ENCODE results near the gene FRMD4B. TPM values are rescaled to one million over a fixed set of nuclear protein-coding genes. Genes with fewer than 3 reads are reported as not detected.

The FRMD4B gene
- total RNA-seq, 1 donor from 2014 or later: not detected

DNA sequence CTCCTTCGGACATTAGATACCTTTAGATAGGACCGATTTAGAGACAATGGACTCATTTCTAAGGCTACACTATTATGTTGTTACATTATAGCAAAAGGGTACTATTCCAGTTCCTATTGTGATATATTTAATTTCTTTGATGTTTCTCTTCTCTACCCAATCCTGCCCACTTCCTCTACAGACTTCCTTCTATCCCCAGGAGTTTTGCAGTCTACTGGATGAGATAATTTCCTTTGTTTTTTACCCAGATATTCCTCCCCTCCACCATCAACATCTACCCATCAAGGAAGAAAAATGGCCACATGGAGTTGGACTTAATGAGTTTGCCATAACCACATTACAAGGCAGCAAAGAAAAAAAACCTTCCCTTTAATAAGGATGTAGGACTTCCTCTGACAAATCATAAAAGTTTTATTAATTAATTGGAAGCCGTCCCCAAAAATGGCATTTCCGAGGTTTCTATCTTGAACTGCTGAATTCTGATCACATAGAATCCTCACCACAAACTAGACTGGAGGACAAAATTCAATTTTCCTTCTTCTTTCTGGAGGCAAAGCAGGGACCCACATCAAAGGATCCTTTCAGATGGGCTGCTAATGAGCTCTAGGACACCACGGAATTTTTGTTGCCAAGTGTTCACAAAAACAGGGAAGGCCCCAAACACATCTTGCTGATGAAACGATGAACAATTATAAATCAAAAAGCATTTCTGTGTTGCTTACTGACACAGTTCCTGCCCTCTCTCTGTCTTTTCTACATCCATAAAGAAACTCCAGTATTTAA is 33.4 kb downstream of the FRMD4B start:
- H3K9me3 Mint-ChIP-seq: no peaks in the 10 kb centered on the region
- ChIA-PET CTCF (no interaction called here), POLR2A (no interaction called here)
- H3K4me1 Mint-ChIP-seq: peaks cover 10% of the 10 kb centered on the region
- no peak for ATAC-seq (ENCODE audit: low read depth)
- no peak for DNase-seq
- no peak overlapping the region for H3K27ac Mint-ChIP-seq
- H3K4me3 Mint-ChIP-seq: no peak overlapping the region
- TF ChIP-seq CTCF (IDR thresholded peaks at IDR 0.05): no peak
- no peaks in the 10 kb centered on the region for H3K36me3 Mint-ChIP-seq (ENCODE audit: low read depth)
- intact Hi-C loops (cut with micrococcal nuclease): no loop called here
- peaks cover 7% of the 10 kb centered on the region for H3K27me3 Mint-ChIP-seq

DNA sequence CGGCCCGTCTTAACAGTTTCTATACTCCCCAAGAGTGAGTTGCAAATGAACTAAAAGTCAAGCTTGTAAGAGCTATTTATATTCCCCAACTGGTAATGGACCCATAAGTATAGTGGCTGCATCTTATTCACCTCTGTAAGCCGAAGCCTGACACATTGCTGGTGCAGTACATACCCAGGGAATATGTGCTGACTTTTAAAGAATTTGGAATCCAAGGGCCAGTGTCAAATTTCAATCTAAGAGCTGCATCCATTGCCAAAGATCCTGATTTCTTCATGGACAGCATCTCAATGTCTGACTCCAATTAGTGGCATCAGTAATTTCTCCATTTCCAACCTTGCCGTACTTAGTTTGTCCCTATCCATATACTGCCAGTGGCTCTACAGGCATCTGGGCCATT is 42.0 kb downstream of the FRMD4B start:
- no peaks in the 10 kb centered on the region for H3K36me3 Mint-ChIP-seq (ENCODE audit: low read depth)
- intact Hi-C loops (cut with micrococcal nuclease): no loop called here
- CTCF ChIA-PET: no interaction called here
- ATAC-seq (ENCODE audit: low read depth): no peak
- no peak for TF ChIP-seq CTCF (IDR thresholded peaks at IDR 0.05)
- H3K27me3 Mint-ChIP-seq: peaks cover 7% of the 10 kb centered on the region
- no peak overlapping the region for H3K4me3 Mint-ChIP-seq
- no peak for DNase-seq
- POLR2A ChIA-PET: no interaction called here
- no peak overlapping the region for H3K27ac Mint-ChIP-seq
- H3K9me3 Mint-ChIP-seq: no peaks in the 10 kb centered on the region
- no peaks in the 10 kb centered on the region for H3K4me1 Mint-ChIP-seq

GRCh38 chr3:69342074-69342473 is 43.8 kb downstream of the FRMD4B start:
- Mint-ChIP-seq H3K27me3 (peaks cover 2% of the 10 kb centered on the region), H3K4me1 (no peaks in the 10 kb centered on the region), H3K27ac (no peak overlapping the region), H3K9me3 (no peaks in the 10 kb centered on the region), H3K4me3 (no peak overlapping the region), H3K36me3 (ENCODE audit: low read depth) (no peaks in the 10 kb centered on the region)
- DNase-seq (no peak), ATAC-seq (ENCODE audit: low read depth) (no peak)
- ChIA-PET CTCF (no interaction called here), POLR2A (no interaction called here)
- no peak for TF ChIP-seq CTCF (IDR thresholded peaks at IDR 0.05)
- intact Hi-C loops (cut with micrococcal nuclease): no loop called here

GRCh38 chr3:69339760-69340159 is 46.1 kb downstream of the FRMD4B start:
- Mint-ChIP-seq H3K4me3 (no peak overlapping the region), H3K4me1 (no peaks in the 10 kb centered on the region), H3K9me3 (no peaks in the 10 kb centered on the region), H3K36me3 (ENCODE audit: low read depth) (no peaks in the 10 kb centered on the region), H3K27me3 (peaks cover 5% of the 10 kb centered on the region), H3K27ac (no peak overlapping the region)
- ChIA-PET POLR2A (no interaction called here), CTCF (no interaction called here)
- DNase-seq (no peak), ATAC-seq (ENCODE audit: low read depth) (no peak)
- no peak for TF ChIP-seq CTCF (IDR thresholded peaks at IDR 0.05)
- intact Hi-C loops (cut with micrococcal nuclease): no loop called here

DNA sequence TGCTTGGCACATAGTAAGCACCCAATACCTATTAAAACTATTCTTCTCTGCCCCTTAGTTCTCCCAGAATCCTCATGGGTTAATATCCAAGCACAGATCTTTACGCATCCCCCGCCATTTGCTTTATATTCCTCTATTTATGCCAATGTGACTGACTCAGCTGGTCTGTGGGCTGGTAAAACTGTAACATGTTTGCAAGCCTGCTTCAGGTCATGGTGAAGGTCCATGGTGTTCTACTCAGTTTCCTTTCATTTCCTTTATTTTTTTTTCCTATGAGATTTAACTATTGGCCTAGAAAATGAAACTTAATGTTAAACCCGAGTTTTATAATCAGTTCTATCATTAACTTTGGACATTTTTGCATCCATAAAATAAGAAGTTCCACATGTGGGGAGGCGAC is 47.0 kb downstream of the FRMD4B start:
- ChIA-PET CTCF (no interaction called here), POLR2A (interaction anchor here (0.6 kb wide), 1 partner anchor 13 kb away, joined by 7 read pairs; no protein-coding TSS in a partner anchor)
- no peak for ATAC-seq (ENCODE audit: low read depth)
- DNase-seq: no peak
- Mint-ChIP-seq H3K4me1 (no peaks in the 10 kb centered on the region), H3K4me3 (no peak overlapping the region), H3K27me3 (peaks cover 7% of the 10 kb centered on the region), H3K9me3 (no peaks in the 10 kb centered on the region), H3K36me3 (ENCODE audit: low read depth) (no peaks in the 10 kb centered on the region), H3K27ac (no peak overlapping the region)
- intact Hi-C loops (cut with micrococcal nuclease): no loop called here
- no peak for TF ChIP-seq CTCF (IDR thresholded peaks at IDR 0.05)

Measured in activated B cell treated with CpG ODN at 0.5 μM for 24 hours (primary cell).